PC-9 (cell line): ENCODE measurements around the gene BRINP3. TPM values are rescaled to one million over a fixed set of nuclear protein-coding genes. Genes with fewer than 3 reads are reported as not detected.

Source experiments
- BruUV-seq: library from RNA; stranded (reverse); fragments of 400-500 nt; replicated peaks from 2 replicates; lab custom pipeline; 2021; lab: Mats Ljungman, UMichigan
- CTCF ChIA-PET: fragments of 300-600 bp; sonication (Branson Sonifier 250); formaldehyde crosslinking; loops from one replicate; lab custom pipeline; 2022; ENCODE audit warnings: antibody characterized with exemption; lab: Charles Lee
- POLR2A ChIA-PET: fragments of 300-600 bp; sonication (Branson Sonifier 250); formaldehyde crosslinking; loops from one replicate; lab custom pipeline; 2022; ENCODE audit warnings: antibody characterized with exemption; ENCODE audit not compliant: unreplicated experiment; lab: Charles Lee
- DNase-seq, 2 experiments: peaks; one replicate each; pipeline versions ENCODE4 v3.0.0 to v3.0.0-alpha.2; 2015 to 2022; ENCODE audit warnings: mixed read lengths in 1 of 2
- H2AFZ ChIP-seq: fragments of 200-600 bp; sonication (generic); 2 replicates; pipeline ENCODE4 v1.8.1; 2017; ENCODE audit warnings: antibody characterized with exemption
- H3F3A ChIP-seq: fragments of 200-600 bp; sonication (generic); 2 replicates; pipeline ENCODE4 v1.8.1; 2017; ENCODE audit warnings: antibody characterized with exemption, mild to moderate bottlenecking, low read depth; ENCODE audit not compliant: insufficient read depth
- H3K27ac ChIP-seq: fragments of 200-600 bp; sonication (generic); 2 replicates; pipeline ENCODE4 v1.6.1; 2016; ENCODE audit warnings: mixed run types
- H3K27me3 ChIP-seq: fragments of 200-600 bp; sonication (generic); 2 replicates; pipeline ENCODE4 v1.6.1; 2016; ENCODE audit warnings: low read depth, mixed run types; ENCODE audit not compliant: insufficient read depth
- H3K36me3 ChIP-seq: fragments of 200-600 bp; sonication (generic); 2 replicates; pipeline ENCODE4 v1.6.1; 2016; ENCODE audit warnings: low read depth, mixed run types
- H3K4me1 ChIP-seq: fragments of 200-600 bp; sonication (generic); replicated peaks from 2 replicates; pipeline ENCODE4 v1.6.1; 2016; ENCODE audit warnings: mixed run types; ENCODE audit not compliant: insufficient read depth
- H3K4me2 ChIP-seq: fragments of 200-600 bp; sonication (generic); 2 replicates; pipeline ENCODE4 v1.6.1; 2017; ENCODE audit warnings: mixed run types
- H3K4me3 ChIP-seq: fragments of 200-600 bp; sonication (generic); 2 replicates; pipeline ENCODE4 v1.6.1; 2016; ENCODE audit warnings: mixed run types
- H3K79me2 ChIP-seq: fragments of 200-600 bp; sonication (generic); 2 replicates; pipeline ENCODE4 v1.6.1; 2017; ENCODE audit warnings: low read depth, mixed run types
- H3K9me2 ChIP-seq: fragments of 200-600 bp; sonication (generic); 2 replicates; pipeline ENCODE4 v1.8.1; 2017; ENCODE audit warnings: mild to moderate bottlenecking; ENCODE audit not compliant: insufficient read depth
- H3K9me3 ChIP-seq: fragments of 200-600 bp; sonication (generic); 2 replicates; pipeline ENCODE4 v1.8.1; 2016; ENCODE audit warnings: low read depth; ENCODE audit not compliant: insufficient read depth
- H4K20me1 ChIP-seq: fragments of 200-600 bp; sonication (generic); 2 replicates; pipeline ENCODE4 v1.8.1; 2017; ENCODE audit not compliant: insufficient read depth
- CTCF ChIP-seq: fragments of 200-600 bp; sonication (generic); conservative IDR thresholded peaks from 2 replicates; pipeline ENCODE4 v1.6.1; 2017; ENCODE audit warnings: mixed run types, antibody characterized with exemption, mild to moderate bottlenecking, moderate library complexity
- EZH2 ChIP-seq: fragments of 200-600 bp; sonication (generic); IDR thresholded peaks from 2 replicates; pipeline ENCODE4 v1.8.0; 2017; ENCODE audit warnings: antibody characterized with exemption, low read depth
- intact Hi-C: fragments of 100-400 bp; cut with micrococcal nuclease; formaldehyde crosslinking; loops from one replicate; pipeline ENCODE4 v1.10.0; 2022; ENCODE audit not compliant: unreplicated experiment
- total RNA-seq: library from RNA; stranded (reverse); gene quantifications from 2 replicates; pipeline ENCODE4 v1.2.3, GENCODE V29; 2021

Gene BRINP3
- total RNA-seq, 1 experiment from 2014 or later = not detected

- ChIA-PET POLR2A (no interaction called here), CTCF (no interaction called here)
- Histone ChIP-seq H3K36me3 (no peaks in the 10 kb centered on the region), H4K20me1 (no peaks in the 10 kb centered on the region), H3K4me3 (no peak overlapping the region), H3F3A (no peaks in the 10 kb centered on the region), H2AFZ (no peak overlapping the region), H3K27ac (no peak overlapping the region), H3K4me2 (no peak overlapping the region), H3K27me3 (no peaks in the 10 kb centered on the region), H3K9me3 (no peaks in the 10 kb centered on the region; the same call in 1 of the 2 replicates), H3K9me2 (no peaks in the 10 kb centered on the region), H3K4me1 (no peaks in the 10 kb centered on the region), H3K79me2 (no peaks in the 10 kb centered on the region)
- DNase-seq = no peak
- TF ChIP-seq EZH2 (no peak), CTCF (no peak)
- no TSS peak for BruUV-seq
- intact Hi-C loops = no loop called here
Observed at GRCh38 chr1:190095596-190095995, 382.1 kb downstream of the BRINP3 start.

GRCh38 chr1:190084552-190084951 lies 393.1 kb downstream of the BRINP3 start:
- Histone ChIP-seq H3K9me2 (no peaks in the 10 kb centered on the region), H3K9me3 (no peaks in the 10 kb centered on the region), H3K27ac (no peak overlapping the region), H3K27me3 (no peaks in the 10 kb centered on the region), H3K4me3 (no peak overlapping the region), H3K4me1 (no peaks in the 10 kb centered on the region), H3K36me3 (no peaks in the 10 kb centered on the region), H3K79me2 (no peaks in the 10 kb centered on the region), H4K20me1 (no peaks in the 10 kb centered on the region), H2AFZ (no peak overlapping the region), H3K4me2 (no peak overlapping the region), H3F3A (no peaks in the 10 kb centered on the region)
- BruUV-seq = no TSS peak
- no peak for TF ChIP-seq EZH2
- TF ChIP-seq CTCF = peak; percentile 49; the same call in 1 of the 2 replicates
- intact Hi-C loops = no loop called here
- ChIA-PET CTCF (no interaction called here), POLR2A (interaction anchor here (0.7 kb wide), 1 partner anchor 300 kb away, joined by 3 read pairs; no protein-coding TSS in a partner anchor)
- DNase-seq = no peak

- Histone ChIP-seq H3K36me3 (no peaks in the 10 kb centered on the region), H3K9me3 (no peaks in the 10 kb centered on the region), H4K20me1 (no peaks in the 10 kb centered on the region), H3F3A (no peaks in the 10 kb centered on the region), H3K79me2 (no peaks in the 10 kb centered on the region), H3K9me2 (0 out of 2 replicates have a peak, but pooled peaks cover 5% of the 10 kb centered on the region), H3K27me3 (no peaks in the 10 kb centered on the region), H3K27ac (no peak overlapping the region), H3K4me2 (no peak overlapping the region), H2AFZ (peak overlapping the region; percentile 11; the same call in 1 of the 2 replicates), H3K4me1 (no peaks in the 10 kb centered on the region), H3K4me3 (no peak overlapping the region)
- POLR2A ChIA-PET = no interaction called here
- CTCF ChIA-PET = no interaction called here
- no TSS peak for BruUV-seq
- TF ChIP-seq EZH2 (no peak), CTCF (no peak)
- intact Hi-C loops = no loop called here
- DNase-seq = no peak
Observed at GRCh38 chr1:190068304-190068703, 409.4 kb downstream of the BRINP3 start.
